GM12801 (cell line): ENCODE results near the gene KRR1.

Experiments used
- TF ChIP-seq, protein P1 (sequence below): IDR thresholded peaks from one replicate; pipeline ENCODE4 v1.5.1; 2011; ENCODE audit warnings: control low read depth; ENCODE audit not compliant: insufficient read length; ENCODE audit errors: extremely low read depth

Gene KRR1

GRCh38 chr12:75539889-75540288 is 28.5 kb upstream of the KRR1 start:
- TF ChIP-seq, protein P1, sequence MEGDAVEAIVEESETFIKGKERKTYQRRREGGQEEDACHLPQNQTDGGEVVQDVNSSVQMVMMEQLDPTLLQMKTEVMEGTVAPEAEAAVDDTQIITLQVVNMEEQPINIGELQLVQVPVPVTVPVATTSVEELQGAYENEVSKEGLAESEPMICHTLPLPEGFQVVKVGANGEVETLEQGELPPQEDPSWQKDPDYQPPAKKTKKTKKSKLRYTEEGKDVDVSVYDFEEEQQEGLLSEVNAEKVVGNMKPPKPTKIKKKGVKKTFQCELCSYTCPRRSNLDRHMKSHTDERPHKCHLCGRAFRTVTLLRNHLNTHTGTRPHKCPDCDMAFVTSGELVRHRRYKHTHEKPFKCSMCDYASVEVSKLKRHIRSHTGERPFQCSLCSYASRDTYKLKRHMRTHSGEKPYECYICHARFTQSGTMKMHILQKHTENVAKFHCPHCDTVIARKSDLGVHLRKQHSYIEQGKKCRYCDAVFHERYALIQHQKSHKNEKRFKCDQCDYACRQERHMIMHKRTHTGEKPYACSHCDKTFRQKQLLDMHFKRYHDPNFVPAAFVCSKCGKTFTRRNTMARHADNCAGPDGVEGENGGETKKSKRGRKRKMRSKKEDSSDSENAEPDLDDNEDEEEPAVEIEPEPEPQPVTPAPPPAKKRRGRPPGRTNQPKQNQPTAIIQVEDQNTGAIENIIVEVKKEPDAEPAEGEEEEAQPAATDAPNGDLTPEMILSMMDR: no peak

GRCh38 chr12:75533239-75533638 is 21.8 kb upstream of the KRR1 start:
- TF ChIP-seq, protein P1: no peak

- TF ChIP-seq, protein P1: no peak
These were observed 18.4 kb upstream of the KRR1 start for GRCh38 chr12:75529826-75530225.

DNA sequence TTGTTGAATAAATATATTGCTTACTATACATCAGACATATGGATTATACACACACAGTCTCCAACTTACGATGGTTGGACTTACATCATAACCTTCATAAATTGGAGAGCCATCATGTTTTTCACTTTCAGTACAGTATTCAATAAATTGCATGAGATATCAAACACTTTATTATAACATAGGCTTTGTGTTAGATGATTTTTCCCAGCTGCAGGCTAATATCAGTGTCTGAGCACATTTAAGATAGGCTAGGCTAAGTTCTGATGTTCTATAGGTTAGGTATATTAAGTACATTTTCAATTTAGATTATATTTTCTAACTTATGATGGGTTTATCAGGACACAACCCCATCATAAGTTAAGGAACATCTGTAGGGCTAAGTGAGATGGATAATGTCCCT is 17.9 kb upstream of the KRR1 start:
- TF ChIP-seq, protein P1: no peak

- TF ChIP-seq, protein P1: no peak
These were observed 17.3 kb upstream of the KRR1 start for GRCh38 chr12:75528692-75529091.

DNA sequence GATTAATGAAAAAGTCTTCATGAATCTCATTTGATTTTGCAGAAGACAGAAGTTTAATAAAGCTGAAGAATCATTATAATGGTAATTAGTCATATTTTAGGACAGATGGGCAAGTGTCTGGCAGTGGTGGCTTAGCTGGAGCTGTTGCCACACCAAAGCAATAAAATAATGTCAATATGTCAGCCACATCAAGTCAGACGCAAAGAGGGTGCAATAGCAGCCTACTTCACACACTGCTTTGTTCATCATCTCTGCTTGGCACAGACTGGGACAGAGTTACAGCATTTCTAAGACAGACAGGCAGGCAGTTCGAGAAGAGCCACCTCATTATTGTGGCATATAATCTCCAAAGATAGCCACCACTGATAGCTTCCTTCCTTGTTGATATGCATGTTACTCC is 16.9 kb upstream of the KRR1 start:
- TF ChIP-seq, protein P1: no peak

GRCh38 chr12:75526655-75527511 is 15.5 kb upstream of the KRR1 start:
- TF ChIP-seq, protein P1: no peak
